ENCODE measurements around the gene TF. TPM values are rescaled to one million over a fixed set of nuclear protein-coding genes. Genes with fewer than 3 reads are reported as not detected.

TF gene
- total RNA-seq, 1 donor from 2014 or later = 2.3 TPM

GRCh38 chr3:133835418-133835743 lies 89.2 kb downstream of the TF start:
- H3K27ac Mint-ChIP-seq = no peak overlapping the region
- TF ChIP-seq, protein P1, sequence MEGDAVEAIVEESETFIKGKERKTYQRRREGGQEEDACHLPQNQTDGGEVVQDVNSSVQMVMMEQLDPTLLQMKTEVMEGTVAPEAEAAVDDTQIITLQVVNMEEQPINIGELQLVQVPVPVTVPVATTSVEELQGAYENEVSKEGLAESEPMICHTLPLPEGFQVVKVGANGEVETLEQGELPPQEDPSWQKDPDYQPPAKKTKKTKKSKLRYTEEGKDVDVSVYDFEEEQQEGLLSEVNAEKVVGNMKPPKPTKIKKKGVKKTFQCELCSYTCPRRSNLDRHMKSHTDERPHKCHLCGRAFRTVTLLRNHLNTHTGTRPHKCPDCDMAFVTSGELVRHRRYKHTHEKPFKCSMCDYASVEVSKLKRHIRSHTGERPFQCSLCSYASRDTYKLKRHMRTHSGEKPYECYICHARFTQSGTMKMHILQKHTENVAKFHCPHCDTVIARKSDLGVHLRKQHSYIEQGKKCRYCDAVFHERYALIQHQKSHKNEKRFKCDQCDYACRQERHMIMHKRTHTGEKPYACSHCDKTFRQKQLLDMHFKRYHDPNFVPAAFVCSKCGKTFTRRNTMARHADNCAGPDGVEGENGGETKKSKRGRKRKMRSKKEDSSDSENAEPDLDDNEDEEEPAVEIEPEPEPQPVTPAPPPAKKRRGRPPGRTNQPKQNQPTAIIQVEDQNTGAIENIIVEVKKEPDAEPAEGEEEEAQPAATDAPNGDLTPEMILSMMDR (conservative IDR thresholded peaks at IDR 0.05) = no peak
- H3K27me3 Mint-ChIP-seq = no peaks in the 10 kb centered on the region
- H3K36me3 Mint-ChIP-seq = peaks cover 4% of the 10 kb centered on the region
- no peak for DNase-seq (ENCODE audit: extremely low spot score, unreplicated experiment)
- H3K9me3 Mint-ChIP-seq = no peaks in the 10 kb centered on the region
- no peaks in the 10 kb centered on the region for H3K4me1 Mint-ChIP-seq (ENCODE audit: unreplicated experiment)
- H3K4me3 Mint-ChIP-seq = no peak overlapping the region

- DNase-seq (ENCODE audit: extremely low spot score, unreplicated experiment) = peak; percentile 40
- TF ChIP-seq, protein P1 (conservative IDR thresholded peaks at IDR 0.05) = no peak
- Mint-ChIP-seq H3K27me3 (no peaks in the 10 kb centered on the region), H3K4me1 (ENCODE audit: unreplicated experiment) (no peaks in the 10 kb centered on the region), H3K27ac (no peak overlapping the region), H3K4me3 (no peak overlapping the region), H3K9me3 (no peaks in the 10 kb centered on the region), H3K36me3 (peaks cover 4% of the 10 kb centered on the region)
Measured at GRCh38 chr3:133835961-133836360, 89.8 kb downstream of the TF start.

GRCh38 chr3:133836497-133837158 lies 90.4 kb downstream of the TF start:
- H3K27ac Mint-ChIP-seq = no peak overlapping the region

GRCh38 chr3:133837487-133838295 lies 91.5 kb downstream of the TF start:
- TF ChIP-seq, protein P1 (conservative IDR thresholded peaks at IDR 0.05) = no peak
- H3K36me3 Mint-ChIP-seq = peaks cover 4% of the 10 kb centered on the region
- DNase-seq (ENCODE audit: extremely low spot score, unreplicated experiment) = peak; percentile 45
- H3K27ac Mint-ChIP-seq = no peak overlapping the region
- H3K4me3 Mint-ChIP-seq = no peak overlapping the region
- no peaks in the 10 kb centered on the region for H3K27me3 Mint-ChIP-seq
- no peaks in the 10 kb centered on the region for H3K9me3 Mint-ChIP-seq
- H3K4me1 Mint-ChIP-seq (ENCODE audit: unreplicated experiment) = no peaks in the 10 kb centered on the region

More at GRCh38 chr3:133836497-133837158, 90.4 kb downstream of the TF start:
- peaks cover 4% of the 10 kb centered on the region for H3K36me3 Mint-ChIP-seq
- TF ChIP-seq, protein P1 (conservative IDR thresholded peaks at IDR 0.05) = no peak
- H3K27me3 Mint-ChIP-seq = no peaks in the 10 kb centered on the region
- no peaks in the 10 kb centered on the region for H3K4me1 Mint-ChIP-seq (ENCODE audit: unreplicated experiment)
- no peak overlapping the region for H3K4me3 Mint-ChIP-seq
- no peaks in the 10 kb centered on the region for H3K9me3 Mint-ChIP-seq
- DNase-seq (ENCODE audit: extremely low spot score, unreplicated experiment) = peak; percentile 34

GRCh38 chr3:133838296-133838789 lies 92.2 kb downstream of the TF start:
- Mint-ChIP-seq H3K4me1 (ENCODE audit: unreplicated experiment) (no peaks in the 10 kb centered on the region), H3K4me3 (no peak overlapping the region), H3K27me3 (no peaks in the 10 kb centered on the region), H3K36me3 (peaks cover 4% of the 10 kb centered on the region), H3K27ac (no peak overlapping the region), H3K9me3 (no peaks in the 10 kb centered on the region)
- no peak for DNase-seq (ENCODE audit: extremely low spot score, unreplicated experiment)
- TF ChIP-seq, protein P1 (conservative IDR thresholded peaks at IDR 0.05) = no peak
